ENCODE measurements around the gene FBXO15.

FBXO15 gene

DNA sequence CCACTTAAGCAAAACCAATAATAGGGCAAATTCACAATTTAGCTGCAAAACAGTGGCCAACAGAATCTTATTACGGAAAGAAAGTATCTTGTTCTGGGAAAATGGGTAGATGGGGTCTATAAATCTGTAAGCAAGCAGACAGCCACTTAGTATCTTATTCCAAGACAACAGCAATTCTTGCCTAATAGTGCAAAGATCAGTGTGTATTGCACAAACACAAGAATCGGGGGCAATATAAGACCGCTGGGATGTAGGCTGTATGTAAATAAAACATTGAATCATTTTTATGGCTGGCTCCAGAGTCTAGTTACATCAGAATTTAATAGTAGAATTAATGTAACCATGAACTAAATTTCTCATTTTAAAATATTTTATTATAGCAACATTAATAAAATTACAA lies 85.6 kb downstream of the FBXO15 start:
- DNase-seq (ENCODE audit: low read depth): no peak

DNA sequence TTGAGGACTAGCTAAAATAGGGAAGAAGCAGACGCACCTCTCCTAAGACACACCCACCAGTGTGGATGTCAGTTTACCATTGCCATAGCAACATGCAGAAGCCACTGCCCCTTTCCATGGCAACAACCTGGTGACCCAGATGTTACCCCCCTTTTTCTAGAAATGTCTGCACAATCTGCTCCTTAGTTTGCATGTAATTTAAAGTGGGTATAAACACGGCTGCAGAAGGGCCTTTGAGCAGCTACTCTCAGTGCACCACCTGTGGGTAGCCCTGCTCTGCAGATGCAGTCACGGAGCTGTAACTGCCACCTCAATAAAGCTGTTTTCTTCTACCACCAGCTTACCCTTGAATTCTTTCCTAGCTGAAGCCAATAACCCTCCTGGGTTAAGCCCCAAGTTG lies 87.1 kb downstream of the FBXO15 start:
- DNase-seq (ENCODE audit: low read depth): no peak

DNA sequence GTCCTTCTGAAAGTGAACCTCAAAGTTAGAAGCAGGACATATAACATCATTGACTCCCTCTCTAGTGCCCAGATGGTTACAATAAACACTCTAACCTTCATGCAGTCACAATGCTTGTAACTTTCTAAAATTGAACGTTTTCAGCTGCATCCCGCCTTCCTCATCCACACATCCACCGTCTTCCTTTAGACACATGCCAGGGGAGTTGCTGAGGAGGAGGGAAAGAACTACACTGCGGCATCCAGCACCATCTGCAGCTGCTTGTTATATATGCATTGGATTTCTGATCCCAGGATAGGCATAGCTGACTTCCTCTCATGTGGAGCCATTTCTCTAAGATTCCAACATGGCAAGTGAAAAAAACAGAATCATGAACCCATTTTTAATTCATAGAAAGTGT lies 96.8 kb downstream of the FBXO15 start:
- DNase-seq (ENCODE audit: low read depth): no peak

DNA sequence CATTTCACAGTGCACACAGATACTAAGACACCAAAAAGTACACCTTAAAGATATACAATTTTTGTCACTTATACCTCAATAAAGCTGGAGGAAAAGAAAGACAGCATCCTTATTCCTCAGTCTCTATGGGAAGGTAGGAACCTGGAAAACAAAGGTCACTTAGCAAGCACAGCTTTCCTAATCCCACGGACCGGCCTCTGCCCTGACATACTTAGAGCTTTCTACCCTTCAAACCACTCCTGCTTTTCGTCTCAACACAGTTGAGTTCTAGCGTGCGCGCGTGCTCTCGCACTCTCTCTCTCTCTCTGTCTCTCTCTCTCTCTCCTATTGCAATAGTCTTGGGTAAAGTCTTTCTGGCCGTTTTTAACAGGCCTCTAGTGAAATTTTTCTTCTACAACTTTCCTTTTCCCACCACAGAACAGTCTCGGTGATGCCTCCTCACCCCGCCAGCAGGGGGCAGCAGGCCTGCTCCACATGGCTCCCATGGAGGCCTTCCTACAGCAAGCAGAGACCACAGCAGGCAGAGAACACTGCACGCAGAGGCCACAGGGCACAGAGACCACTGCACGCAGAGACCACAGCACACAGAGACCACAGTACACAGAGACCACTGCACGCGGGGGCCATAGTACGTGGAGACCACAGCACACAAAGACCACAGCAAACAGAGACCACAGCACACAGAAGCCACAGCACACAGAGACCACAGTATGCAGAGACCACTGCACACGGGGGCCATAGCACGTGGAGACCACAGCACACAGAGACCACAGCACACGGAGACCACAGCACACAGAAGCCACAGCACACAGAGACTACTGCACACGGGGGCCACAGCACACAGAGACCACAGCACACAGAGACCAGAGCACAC lies 106.9 kb downstream of the FBXO15 start:
- DNase-seq (ENCODE audit: low read depth): peak; percentile 24

DNA sequence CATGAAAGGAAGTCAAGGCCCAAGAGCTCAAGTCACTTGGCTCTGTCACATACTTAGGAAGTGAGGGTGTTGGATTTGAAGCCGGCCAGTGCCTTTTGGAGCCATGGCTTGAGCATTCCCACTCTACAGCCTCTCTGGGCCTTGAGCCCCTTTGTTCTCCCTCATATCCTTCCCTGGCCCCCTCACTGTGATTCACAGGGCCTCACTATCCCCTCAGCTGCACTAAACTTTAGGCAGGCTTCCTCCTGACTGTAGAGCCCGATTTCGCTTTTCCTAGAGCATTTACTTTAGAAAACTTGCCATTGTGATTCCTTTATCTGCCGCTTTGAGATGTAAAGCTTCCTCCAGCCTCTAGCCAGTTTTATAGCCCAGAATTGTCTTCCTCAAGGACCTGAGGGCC lies 107.6 kb downstream of the FBXO15 start:
- DNase-seq (ENCODE audit: low read depth): no peak

DNA sequence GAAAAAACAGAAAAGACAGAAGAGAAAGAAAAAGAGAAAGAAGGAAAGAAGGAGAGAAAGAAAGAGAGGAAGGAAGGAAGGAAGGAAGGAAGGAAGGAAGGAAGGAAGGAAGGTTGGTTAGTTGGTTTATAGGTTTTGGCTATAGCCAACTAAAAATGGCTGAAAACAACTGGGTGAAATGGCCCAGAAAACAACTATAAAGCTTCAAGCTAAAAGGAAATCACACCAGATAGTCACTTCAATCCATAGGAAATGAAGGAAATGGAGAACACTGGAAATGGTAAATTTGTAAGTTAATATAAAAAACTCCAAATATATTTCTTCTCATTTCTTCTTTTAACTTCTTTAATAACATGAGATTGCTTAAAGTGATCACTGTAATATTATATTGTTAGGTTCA lies 118.5 kb downstream of the FBXO15 start:
- DNase-seq (ENCODE audit: low read depth): no peak
